IMR-90 (cell line): ENCODE measurements around the gene SLC26A4. TPM values are rescaled to one million over a fixed set of nuclear protein-coding genes. Genes with fewer than 3 reads are reported as not detected.

Experiments
- ATAC-seq: fragments of 200-7000 bp; cut with Tn5 transposase; 2 replicates; pipeline ENCODE4 v1.9.1; 2020; ENCODE audit warnings: low read depth, mild to moderate bottlenecking, moderate library complexity
- BruUV-seq: library from RNA; stranded (reverse); fragments of 400-500 nt; replicated peaks from 2 replicates; lab custom pipeline; 2021; lab: Mats Ljungman, UMichigan
- CTCF ChIA-PET: fragments of 300-600 bp; formaldehyde crosslinking; extraction: SDS; loops from one replicate; lab custom pipeline; 2021; ENCODE audit warnings: antibody characterized with exemption; lab: Yijun Ruan, JAX
- POLR2A ChIA-PET: fragments of 300-600 bp; sonication (Branson Sonifier 250); formaldehyde crosslinking; loops from one replicate; lab custom pipeline; 2022; ENCODE audit warnings: antibody characterized with exemption; ENCODE audit not compliant: unreplicated experiment; lab: Charles Lee
- DNase-seq: peaks from one replicate; pipeline ENCODE4 v3.0.0; 2013
- H2AFZ ChIP-seq: replicated peaks from 2 replicates; pipeline ENCODE3; 2013; ENCODE audit warnings: low read length, mild to moderate bottlenecking; ENCODE audit not compliant: poor library complexity
- H2AK5ac ChIP-seq: 2 replicates; pipeline ENCODE4 v1.6.1; 2013; ENCODE audit warnings: low read depth, low read length, inconsistent platforms
- H2AK9ac ChIP-seq: replicated peaks from 2 replicates; pipeline ENCODE3; 2013; ENCODE audit warnings: mild to moderate bottlenecking, low read depth, low read length, moderate library complexity; ENCODE audit not compliant: poor library complexity
- H2BK120ac ChIP-seq: 2 replicates; pipeline ENCODE4 v1.6.1; 2013; ENCODE audit warnings: low read depth, low read length, inconsistent platforms
- H2BK15ac ChIP-seq: 3 replicates; pipeline ENCODE4 v1.6.1; 2013; ENCODE audit warnings: low read depth, low read length, inconsistent platforms
- H2BK20ac ChIP-seq: 2 replicates; pipeline ENCODE4 v1.6.1; 2013; ENCODE audit warnings: low read depth, mild to moderate bottlenecking, inconsistent platforms, low read length, moderate library complexity
- H2BK5ac ChIP-seq: 2 replicates; pipeline ENCODE4 v1.6.1; 2013; ENCODE audit warnings: mild to moderate bottlenecking, low read depth, low read length, inconsistent platforms; ENCODE audit not compliant: poor library complexity, severe bottlenecking
- H3K14ac ChIP-seq: replicated peaks from 2 replicates; pipeline ENCODE4 v1.6.1; 2013; ENCODE audit warnings: low read depth, low read length, inconsistent platforms
- H3K18ac ChIP-seq: 2 replicates; pipeline ENCODE4 v1.6.1; 2013; ENCODE audit warnings: low read depth, low read length, control low read depth
- H3K23ac ChIP-seq: 2 replicates; pipeline ENCODE4 v1.6.1; 2013; ENCODE audit warnings: low read depth, low read length, inconsistent platforms
- H3K27ac ChIP-seq: 2 replicates; pipeline ENCODE4 v1.5.1; 2013; ENCODE audit warnings: mild to moderate bottlenecking, control low read depth, low read length; ENCODE audit not compliant: insufficient read depth
- H3K27me3 ChIP-seq: 2 replicates; pipeline ENCODE4 v1.6.1; 2013; ENCODE audit warnings: low read length; ENCODE audit not compliant: control insufficient read depth, insufficient read depth
- H3K36me3 ChIP-seq: 2 replicates; pipeline ENCODE4 v1.6.1; 2013; ENCODE audit warnings: low read length, mixed read lengths; ENCODE audit not compliant: control insufficient read depth, insufficient read depth
- H3K4ac ChIP-seq: 2 replicates; pipeline ENCODE4 v1.6.1; 2013; ENCODE audit warnings: low read depth, low read length, inconsistent platforms
- H3K4me1 ChIP-seq: 2 replicates; pipeline ENCODE4 v1.6.1; 2013; ENCODE audit warnings: low read length, mixed read lengths; ENCODE audit not compliant: control insufficient read depth, insufficient read depth
- H3K4me2 ChIP-seq: 2 replicates; pipeline ENCODE4 v1.6.1; 2013; ENCODE audit warnings: low read depth, mild to moderate bottlenecking, control low read depth, low read length, moderate library complexity
- H3K4me3 ChIP-seq: 2 replicates; pipeline ENCODE4 v1.5.1; 2013; ENCODE audit warnings: low read depth, mild to moderate bottlenecking, control low read depth, low read length, moderate library complexity; ENCODE audit not compliant: insufficient read depth
- H3K56ac ChIP-seq: 2 replicates; pipeline ENCODE4 v1.6.1; 2013; ENCODE audit warnings: low read length, inconsistent platforms; ENCODE audit not compliant: insufficient read depth; ENCODE audit errors: extremely low read depth
- H3K79me1 ChIP-seq, 2 experiments: 2 replicates each; pipeline ENCODE4 v1.6.1; 2013; ENCODE audit warnings: low read length in 2 of 2, inconsistent platforms in 1 of 2, low read depth in 1 of 2
- H3K9ac ChIP-seq: 2 replicates; pipeline ENCODE4 v1.6.1; 2013; ENCODE audit warnings: low read depth, low read length, control low read depth
- H3K9me1 ChIP-seq: 2 replicates; pipeline ENCODE4 v1.6.1; 2013; ENCODE audit warnings: low read length, inconsistent platforms; ENCODE audit not compliant: insufficient read depth
- H3K9me3 ChIP-seq: 2 replicates; pipeline ENCODE4 v1.6.1; 2013; ENCODE audit warnings: low read length; ENCODE audit not compliant: control insufficient read depth, insufficient read depth
- H4K20me1 ChIP-seq: 2 replicates; pipeline ENCODE4 v1.6.1; 2013; ENCODE audit warnings: low read length, inconsistent platforms; ENCODE audit not compliant: insufficient read depth
- H4K5ac ChIP-seq: 2 replicates; pipeline ENCODE4 v1.6.1; 2013; ENCODE audit warnings: mild to moderate bottlenecking, low read depth, low read length, control low read depth
- H4K8ac ChIP-seq, 2 experiments: 2 replicates each; pipeline ENCODE4 v1.6.1; 2013; ENCODE audit warnings: low read depth in 2 of 2, low read length in 2 of 2, control low read depth in 1 of 2, inconsistent platforms in 1 of 2
- H4K91ac ChIP-seq: 2 replicates; pipeline ENCODE4 v1.6.1; 2013; ENCODE audit warnings: low read depth, low read length, inconsistent platforms; ENCODE audit not compliant: insufficient read depth
- FOS ChIP-seq: fragments of 150-350 bp; IDR thresholded peaks from 2 replicates; pipeline ENCODE4 v1.6.1; 2016; ENCODE audit warnings: low read depth, low read length
- MAZ ChIP-seq: IDR thresholded peaks from 2 replicates; pipeline ENCODE4 v1.6.1; 2012; ENCODE audit warnings: low read depth, mild to moderate bottlenecking, low read length, improper control_type of control experiment, moderate library complexity, borderline replicate concordance
- POLR2A ChIP-seq: IDR thresholded peaks from 2 replicates; pipeline ENCODE4 v1.6.1; 2012; ENCODE audit warnings: mild to moderate bottlenecking, low read depth, low read length
- WGBS, 2 experiments: methylation state at CpG; one replicate each; pipeline versions ENCODE4 v1.1.5 to v1.1.7; 2013; ENCODE audit warnings: missing lambda C conversion rate in 2 of 2; ENCODE audit not compliant: insufficient read length in 1 of 2; ENCODE audit errors: extremely low coverage in 2 of 2; 5-methylcytosine and 5-hydroxymethylcytosine counted together
- dilution Hi-C: fragments of 300-500 bp; cut with HindIII; formaldehyde crosslinking; loops from one replicate; pipeline ENCODE4 v1.14.3; 2018; ENCODE audit warnings: low sequenced_read_pairs; ENCODE audit not compliant: unreplicated experiment
- in situ Hi-C: fragments of 300-500 bp; cut with MboI; formaldehyde crosslinking; loops from 3 replicates; pipeline ENCODE4 v1.14.3; 2019; ENCODE audit warnings: low sequenced_read_pairs, inconsistent platforms, mixed read lengths
- intact Hi-C: fragments of 100-400 bp; cut with micrococcal nuclease; formaldehyde crosslinking; loops from 2 replicates; pipeline ENCODE4 v1.10.0; 2022
- polyA plus RNA-seq, 3 experiments: library from polyadenylated mRNA; depleted of rRNA; stranded (reverse); fragments of >200 nt; gene quantifications; 2 replicates each; pipeline ENCODE4 v1.2.3, GENCODE V29; 2012; ENCODE audit warnings: low replicate concordance in 1 of 3
- total RNA-seq: library from RNA; depleted of rRNA; stranded (reverse); fragments of >200 nt; gene quantifications from 2 replicates; pipeline ENCODE4 v1.2.3, GENCODE V29; 2012

Gene SLC26A4
- total and polyA plus RNA-seq, 2 of the 4 experiments (the other 2 are of a cell fraction): 0.09 to 1.1 TPM

- Histone ChIP-seq H2BK5ac (no peak overlapping the region), H3K4me2 (no peak overlapping the region), H4K20me1 (no peaks in the 10 kb centered on the region), H3K79me1 (peaks cover 8 to 12% of the 10 kb centered on the region in 2 experiments; a peak in 3 of 4 replicates), H4K5ac (no peak overlapping the region), H3K27me3 (no peaks in the 10 kb centered on the region), H3K27ac (no peak overlapping the region), H3K4ac (no peak overlapping the region), H3K4me3 (no peak overlapping the region), H4K91ac (no peak overlapping the region), H3K4me1 (no peaks in the 10 kb centered on the region), H3K18ac (no peak overlapping the region), H3K56ac (no peak overlapping the region), H3K36me3 (peaks cover 20% of the 10 kb centered on the region), H4K8ac (no peak overlapping the region), H2BK20ac (no peak overlapping the region), H3K9me3 (no peaks in the 10 kb centered on the region), H3K9ac (no peak overlapping the region), H3K14ac (no peak overlapping the region), H2BK120ac (no peak overlapping the region), H2AK9ac (no peak overlapping the region), H2BK15ac (no peak overlapping the region), H3K23ac (no peak overlapping the region), H2AFZ (no peak overlapping the region), H3K9me1 (0 out of 2 replicates have a peak, but pooled peaks cover 5% of the 10 kb centered on the region), H2AK5ac (no peak overlapping the region)
- DNase-seq (no peak), ATAC-seq (no peak)
- no CpG with 5 or more reads among the region's 1 CpG for WGBS, 2 experiments
- POLR2A ChIA-PET: no interaction called here
- dilution Hi-C loops: no loop called here
- CTCF ChIA-PET: no interaction called here
- TF ChIP-seq POLR2A (no peak), FOS (no peak), MAZ (no peak)
- TSS peak; percentile 49 for BruUV-seq
- in situ Hi-C loops: no loop called here
- intact Hi-C loops: no loop called here
Measured at GRCh38 chr7:107758667-107759066, 98.0 kb downstream of the SLC26A4 start.
